ENCODE data around the gene GAK. TPM values are rescaled to one million over a fixed set of nuclear protein-coding genes. Genes with fewer than 3 reads are reported as not detected.

GAK gene
- total RNA-seq, 1 experiment from 2014 or later: 117 TPM

- Histone ChIP-seq H3K4me2 (ENCODE audit: low read length) (no peak overlapping the region), H3K4me1 (ENCODE audit: insufficient read depth, low read length) (no peaks in the 10 kb centered on the region), H3K9ac (ENCODE audit: low read length) (no peak overlapping the region), H3K9me2 (replicated peaks; ENCODE audit: low read length) (no peaks in the 10 kb centered on the region), H3K79me2 (ENCODE audit: low read length) (no peaks in the 10 kb centered on the region), H3K4me3 (ENCODE audit: low read length) (no peak overlapping the region), H3K36me3 (ENCODE audit: low read depth, low read length) (0 out of 2 replicates have a peak, but pooled peaks cover 5% of the 10 kb centered on the region), H3F3A (ENCODE audit: low read length, unreplicated experiment) (no peaks in the 10 kb centered on the region), H4K20me1 (ENCODE audit: low read length) (no peaks in the 10 kb centered on the region), H3K27me3 (ENCODE audit: low read length) (no peaks in the 10 kb centered on the region), H2AFZ (ENCODE audit: low read length) (no peak overlapping the region), H3K9me3 (ENCODE audit: low read length) (no peaks in the 10 kb centered on the region), H3K27ac (ENCODE audit: low read length) (no peak overlapping the region)
- ATAC-seq (no peak), DNase-seq (no peak)
- CTCF ChIA-PET: no interaction called here
- intact Hi-C loops (cut with micrococcal nuclease): no loop called here
- POLR2A ChIA-PET (ENCODE audit: unreplicated experiment): no interaction called here
- no TSS peak for BruUV-seq (replicated peaks)
- TF ChIP-seq EZH2 (IDR thresholded peaks at IDR 0.05; ENCODE audit: low read length, unreplicated experiment) (no peak), EZH2phosphoT487 (IDR thresholded peaks at IDR 0.05; ENCODE audit: borderline replicate concordance, low read length) (no peak)
- TF ChIP-seq, protein P1, sequence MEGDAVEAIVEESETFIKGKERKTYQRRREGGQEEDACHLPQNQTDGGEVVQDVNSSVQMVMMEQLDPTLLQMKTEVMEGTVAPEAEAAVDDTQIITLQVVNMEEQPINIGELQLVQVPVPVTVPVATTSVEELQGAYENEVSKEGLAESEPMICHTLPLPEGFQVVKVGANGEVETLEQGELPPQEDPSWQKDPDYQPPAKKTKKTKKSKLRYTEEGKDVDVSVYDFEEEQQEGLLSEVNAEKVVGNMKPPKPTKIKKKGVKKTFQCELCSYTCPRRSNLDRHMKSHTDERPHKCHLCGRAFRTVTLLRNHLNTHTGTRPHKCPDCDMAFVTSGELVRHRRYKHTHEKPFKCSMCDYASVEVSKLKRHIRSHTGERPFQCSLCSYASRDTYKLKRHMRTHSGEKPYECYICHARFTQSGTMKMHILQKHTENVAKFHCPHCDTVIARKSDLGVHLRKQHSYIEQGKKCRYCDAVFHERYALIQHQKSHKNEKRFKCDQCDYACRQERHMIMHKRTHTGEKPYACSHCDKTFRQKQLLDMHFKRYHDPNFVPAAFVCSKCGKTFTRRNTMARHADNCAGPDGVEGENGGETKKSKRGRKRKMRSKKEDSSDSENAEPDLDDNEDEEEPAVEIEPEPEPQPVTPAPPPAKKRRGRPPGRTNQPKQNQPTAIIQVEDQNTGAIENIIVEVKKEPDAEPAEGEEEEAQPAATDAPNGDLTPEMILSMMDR (conservative IDR thresholded peaks at IDR 0.05; ENCODE audit: low read depth, low read length): no peak
These were observed 44.9 kb downstream of the GAK start for GRCh38 chr4:887034-887763.

GRCh38 chr4:886244-886643 is 45.9 kb downstream of the GAK start:
- Histone ChIP-seq H3K36me3 (ENCODE audit: low read depth, low read length) (0 out of 2 replicates have a peak, but pooled peaks cover 5% of the 10 kb centered on the region), H4K20me1 (ENCODE audit: low read length) (no peaks in the 10 kb centered on the region), H3K79me2 (ENCODE audit: low read length) (no peaks in the 10 kb centered on the region), H3F3A (ENCODE audit: low read length, unreplicated experiment) (no peaks in the 10 kb centered on the region), H3K27me3 (ENCODE audit: low read length) (no peaks in the 10 kb centered on the region), H3K9me2 (replicated peaks; ENCODE audit: low read length) (no peaks in the 10 kb centered on the region), H3K27ac (ENCODE audit: low read length) (no peak overlapping the region), H3K4me2 (ENCODE audit: low read length) (no peak overlapping the region), H3K4me3 (ENCODE audit: low read length) (no peak overlapping the region), H2AFZ (ENCODE audit: low read length) (no peak overlapping the region), H3K9ac (ENCODE audit: low read length) (no peak overlapping the region), H3K4me1 (ENCODE audit: insufficient read depth, low read length) (no peaks in the 10 kb centered on the region), H3K9me3 (ENCODE audit: low read length) (no peaks in the 10 kb centered on the region)
- ChIA-PET CTCF (no interaction called here), POLR2A (ENCODE audit: unreplicated experiment) (no interaction called here)
- BruUV-seq (replicated peaks): no TSS peak
- DNase-seq (no peak), ATAC-seq (no peak)
- intact Hi-C loops (cut with micrococcal nuclease): no loop called here
- TF ChIP-seq EZH2 (IDR thresholded peaks at IDR 0.05; ENCODE audit: low read length, unreplicated experiment): no peak
- TF ChIP-seq EZH2phosphoT487 (IDR thresholded peaks at IDR 0.05; ENCODE audit: borderline replicate concordance, low read length): no peak
- TF ChIP-seq, protein P1 (conservative IDR thresholded peaks at IDR 0.05; ENCODE audit: low read depth, low read length): no peak

DNA sequence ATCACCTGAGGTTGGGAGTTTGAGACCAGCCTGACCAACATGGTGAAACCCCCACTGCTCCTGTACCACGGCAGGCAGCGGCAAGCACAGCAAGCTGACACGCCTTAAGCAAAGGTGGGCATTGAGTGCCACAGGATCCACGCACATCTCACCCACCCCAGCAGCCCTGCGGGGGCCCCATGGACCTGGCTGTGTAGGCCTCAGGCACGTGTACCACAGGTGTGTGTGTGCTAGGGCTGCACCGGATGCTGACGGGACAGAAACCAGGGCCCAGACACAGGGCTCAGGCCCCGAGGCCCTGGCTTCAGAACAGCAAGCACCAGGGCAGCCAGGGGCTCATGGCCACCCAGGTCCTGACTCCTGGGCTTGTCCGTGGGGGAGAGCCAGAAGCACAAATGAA is 46.8 kb downstream of the GAK start:
- Histone ChIP-seq H3K4me3 (ENCODE audit: low read length) (no peak overlapping the region), H3K27ac (ENCODE audit: low read length) (no peak overlapping the region), H3K9me2 (replicated peaks; ENCODE audit: low read length) (no peaks in the 10 kb centered on the region), H2AFZ (ENCODE audit: low read length) (no peak overlapping the region), H3K9ac (ENCODE audit: low read length) (no peak overlapping the region), H4K20me1 (ENCODE audit: low read length) (no peaks in the 10 kb centered on the region), H3K9me3 (ENCODE audit: low read length) (no peaks in the 10 kb centered on the region), H3K4me2 (ENCODE audit: low read length) (no peak overlapping the region), H3K27me3 (ENCODE audit: low read length) (no peaks in the 10 kb centered on the region), H3K36me3 (ENCODE audit: low read depth, low read length) (0 out of 2 replicates have a peak, but pooled peaks cover 5% of the 10 kb centered on the region), H3K4me1 (ENCODE audit: insufficient read depth, low read length) (no peaks in the 10 kb centered on the region), H3K79me2 (ENCODE audit: low read length) (no peaks in the 10 kb centered on the region), H3F3A (ENCODE audit: low read length, unreplicated experiment) (no peaks in the 10 kb centered on the region)
- no TSS peak for BruUV-seq (replicated peaks)
- ChIA-PET POLR2A (ENCODE audit: unreplicated experiment) (no interaction called here), CTCF (no interaction called here)
- no peak for TF ChIP-seq EZH2 (IDR thresholded peaks at IDR 0.05; ENCODE audit: low read length, unreplicated experiment)
- TF ChIP-seq EZH2phosphoT487 (IDR thresholded peaks at IDR 0.05; ENCODE audit: borderline replicate concordance, low read length): no peak
- TF ChIP-seq, protein P1 (conservative IDR thresholded peaks at IDR 0.05; ENCODE audit: low read depth, low read length): no peak
- ATAC-seq: no peak
- intact Hi-C loops (cut with micrococcal nuclease): no loop called here
- no peak for DNase-seq
